ENCODE measurements around the gene KIAA1958. TPM values are rescaled to one million over a fixed set of nuclear protein-coding genes. Genes with fewer than 3 reads are reported as not detected.
A peak's percentile ranks its signal among the peaks of the same experiment; 100 is the strongest.

KIAA1958 gene
- total and polyA plus RNA-seq, 8 donors = 1.4 to 11.8 (median 5.6) TPM

- TF ChIP-seq CTCF (IDR thresholded peaks at IDR 0.05) = no peak
- Histone ChIP-seq H3K4me1 (no peaks in the 10 kb centered on the region), H3K9me3 (no peaks in the 10 kb centered on the region), H3K27ac (no peak overlapping the region), H3K4me3 (no peak overlapping the region), H3K36me3 (no peaks in the 10 kb centered on the region), H3K27me3 (no peaks in the 10 kb centered on the region)
- intact Hi-C loops (cut with DNase I) = no loop called here
- ATAC-seq = no peak
- DNase-seq = no peak
- whole genome bisulfite sequencing, 2 donors = 93% methylated on average over 2 of the region's 2 CpGs
- peak; percentile 93 for FAIRE-seq
Observed at GRCh38 chr9:112604790-112605189, 118.2 kb downstream of the KIAA1958 start.

- WGBS, 2 donors = 86 to 92% methylated on average over 1 of the region's 1 CpG
- ATAC-seq (no peak), FAIRE-seq (no peak), DNase-seq (no peak)
- Histone ChIP-seq H3K9me3 (no peaks in the 10 kb centered on the region), H3K27ac (no peak overlapping the region), H3K36me3 (no peaks in the 10 kb centered on the region), H3K4me3 (no peak overlapping the region), H3K4me1 (no peaks in the 10 kb centered on the region), H3K27me3 (no peaks in the 10 kb centered on the region)
- intact Hi-C loops (cut with DNase I) = no loop called here
- TF ChIP-seq CTCF (IDR thresholded peaks at IDR 0.05) = no peak
Observed at GRCh38 chr9:112605518-112605917, 118.9 kb downstream of the KIAA1958 start.

GRCh38 chr9:112605963-112606699 is 119.5 kb downstream of the KIAA1958 start:
- Histone ChIP-seq H3K4me1 (no peaks in the 10 kb centered on the region), H3K36me3 (no peaks in the 10 kb centered on the region), H3K27ac (no peak overlapping the region), H3K27me3 (no peaks in the 10 kb centered on the region), H3K9me3 (no peaks in the 10 kb centered on the region), H3K4me3 (no peak overlapping the region)
- intact Hi-C loops (cut with DNase I) = no loop called here
- ATAC-seq = no peak
- no peak for FAIRE-seq
- WGBS, 2 donors = 93 to 95% methylated on average over 2 of the region's 2 CpGs
- no peak for DNase-seq
- no peak for TF ChIP-seq CTCF (IDR thresholded peaks at IDR 0.05)

- no peak for TF ChIP-seq CTCF (IDR thresholded peaks at IDR 0.05)
- Histone ChIP-seq H3K9me3 (no peaks in the 10 kb centered on the region), H3K36me3 (no peaks in the 10 kb centered on the region), H3K4me1 (no peaks in the 10 kb centered on the region), H3K4me3 (no peak overlapping the region), H3K27me3 (no peaks in the 10 kb centered on the region), H3K27ac (no peak overlapping the region)
- intact Hi-C loops (cut with DNase I) = no loop called here
- FAIRE-seq (no peak), ATAC-seq (no peak), DNase-seq (no peak)
- WGBS, 2 donors = 96 to 98% methylated on average over 1 of the region's 1 CpG
Observed at GRCh38 chr9:112608851-112609250, 122.2 kb downstream of the KIAA1958 start.

GRCh38 chr9:112615584-112616266 is 129.1 kb downstream of the KIAA1958 start:
- Histone ChIP-seq H3K4me1 (peaks cover 0 to 3% (median 0%) of the 10 kb centered on the region in 3 donors), H3K4me3 (no peak overlapping the region), H3K27ac (no peak overlapping the region), H3K36me3 (no peaks in the 10 kb centered on the region), H3K27me3 (no peaks in the 10 kb centered on the region), H3K9me3 (no peaks in the 10 kb centered on the region)
- WGBS, 2 donors = 40 to 80% methylated on average over 2 of the region's 2 CpGs
- intact Hi-C loops (cut with DNase I) = loop anchor here in 1 of 3 donors (10.0 kb wide), 1 partner anchor 59 kb away; no protein-coding TSS in a partner anchor
- ATAC-seq (no peak), FAIRE-seq (no peak), DNase-seq (no peak)
- no peak for TF ChIP-seq CTCF (IDR thresholded peaks at IDR 0.05)
